Omental fat pad (tissue), 4 donors: ENCODE data around the gene UBR1. TPM values are rescaled to one million over a fixed set of nuclear protein-coding genes. Genes with fewer than 3 reads are reported as not detected.

ENCODE experiments used
- ATAC-seq: fragments of 150-250 bp; one replicate; pipeline ENCODE4 v1.9.1; 2016; ENCODE audit warnings: mild to moderate bottlenecking, moderate library complexity; ENCODE audit not compliant: low FRiP score
- DNase-seq: peaks from one replicate; pipeline ENCODE4 v3.0.0-alpha.2; 2019; ENCODE audit warnings: low spot score
- CTCF ChIP-seq, 3 donors: fragments of 450-650 bp; IDR thresholded peaks; one replicate each; pipeline ENCODE4 v1.5.1; 2016 to 2017; ENCODE audit warnings: antibody characterized with exemption in 3 of 3, mild to moderate bottlenecking in 3 of 3, moderate library complexity in 2 of 3
- total RNA-seq, 4 donors: library from RNA; depleted of rRNA; stranded (reverse); fragments of >200 nt; gene quantifications; one replicate each; pipeline ENCODE4 v1.1.0, GENCODE V29; 2016

UBR1 gene
- total RNA-seq, 4 donors from 2014 or later = 37.3 to 45.7 (median 43.5) TPM

- DNase-seq = no peak
- ATAC-seq = no peak
- no peak for TF ChIP-seq CTCF (IDR thresholded peaks at IDR 0.05)
Measured at GRCh38 chr15:43091859-43092258, 14.0 kb downstream of the UBR1 start.

- no peak for TF ChIP-seq CTCF (IDR thresholded peaks at IDR 0.05)
- DNase-seq (no peak), ATAC-seq (no peak)
Measured at GRCh38 chr15:43086551-43086950, 19.3 kb downstream of the UBR1 start.

- no peak for DNase-seq
- no peak for ATAC-seq
- no peak for TF ChIP-seq CTCF (IDR thresholded peaks at IDR 0.05)
Measured at GRCh38 chr15:43085921-43086320, 19.9 kb downstream of the UBR1 start.

DNA sequence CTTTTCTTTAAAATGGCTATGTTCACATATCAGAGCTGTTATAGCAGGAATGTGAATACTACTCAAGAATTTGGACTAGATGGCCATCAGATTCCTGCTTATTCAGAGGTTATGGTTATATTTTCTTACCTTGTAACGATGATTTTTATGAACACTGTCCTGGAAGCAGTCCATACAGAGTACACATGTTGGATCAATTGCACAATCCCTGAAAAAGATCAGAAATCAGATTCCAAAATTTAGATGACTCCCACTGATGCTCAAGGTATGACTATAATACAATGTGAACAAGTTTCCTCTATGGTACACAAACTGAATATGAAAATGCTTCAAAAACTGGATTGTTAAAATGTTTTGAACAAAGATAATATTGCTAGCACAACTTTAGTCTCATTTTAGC lies 23.3 kb downstream of the UBR1 start:
- TF ChIP-seq CTCF (IDR thresholded peaks at IDR 0.05) = no peak
- ATAC-seq = no peak
- no peak for DNase-seq

- DNase-seq (no peak), ATAC-seq (no peak)
- TF ChIP-seq CTCF (IDR thresholded peaks at IDR 0.05) = no peak
Measured at GRCh38 chr15:43081283-43081682, 24.6 kb downstream of the UBR1 start.

GRCh38 chr15:43071451-43071850 lies 34.4 kb downstream of the UBR1 start:
- DNase-seq (no peak), ATAC-seq (no peak)
- TF ChIP-seq CTCF (IDR thresholded peaks at IDR 0.05) = no peak

- DNase-seq (no peak), ATAC-seq (no peak)
- TF ChIP-seq CTCF (IDR thresholded peaks at IDR 0.05) = no peak
Measured at GRCh38 chr15:43070893-43071292, 34.9 kb downstream of the UBR1 start.
